Hepatocyte (in vitro differentiated cells): ENCODE results near the gene RASGRP2. TPM values are rescaled to one million over a fixed set of nuclear protein-coding genes. Genes with fewer than 3 reads are reported as not detected.

Experiments used
- DNase-seq: peaks from one replicate; pipeline ENCODE4 v3.0.0-alpha.2; 2016; ENCODE audit warnings: low spot score
- H2AFZ ChIP-seq: fragments of 200-600 bp; sonication (generic); 2 replicates; pipeline ENCODE4 v1.6.0; 2016; ENCODE audit warnings: antibody characterized with exemption, mild to moderate bottlenecking
- H3K27ac ChIP-seq: fragments of 200-600 bp; sonication (generic); 2 replicates; pipeline ENCODE4 v1.5.1; 2016; ENCODE audit warnings: mild to moderate bottlenecking
- H3K27me3 ChIP-seq: fragments of 200-600 bp; sonication (generic); 2 replicates; pipeline ENCODE4 v1.6.1; 2016
- H3K36me3 ChIP-seq: fragments of 200-600 bp; sonication (generic); replicated peaks from 2 replicates; pipeline ENCODE4 v1.5.1; 2016; ENCODE audit warnings: low read depth; ENCODE audit not compliant: insufficient read depth
- H3K4me1 ChIP-seq: fragments of 200-600 bp; sonication (generic); 2 replicates; pipeline ENCODE4 v1.5.1; 2016; ENCODE audit warnings: mild to moderate bottlenecking, moderate library complexity; ENCODE audit not compliant: insufficient read depth
- H3K4me2 ChIP-seq: fragments of 200-600 bp; sonication (generic); 2 replicates; pipeline ENCODE4 v1.6.0; 2016
- H3K4me3 ChIP-seq: fragments of 200-600 bp; sonication (generic); 2 replicates; pipeline ENCODE4 v1.5.1; 2016; ENCODE audit warnings: mild to moderate bottlenecking
- H3K79me2 ChIP-seq: fragments of 200-600 bp; sonication (generic); 2 replicates; pipeline ENCODE4 v1.6.0; 2017; ENCODE audit warnings: mild to moderate bottlenecking
- H3K9me2 ChIP-seq: fragments of 200-600 bp; sonication (generic); replicated peaks from 2 replicates; pipeline ENCODE4 v1.6.0; 2017; ENCODE audit warnings: mild to moderate bottlenecking; ENCODE audit not compliant: insufficient read depth
- H3K9me3 ChIP-seq: fragments of 200-600 bp; sonication (generic); 2 replicates; pipeline ENCODE4 v1.5.1; 2016; ENCODE audit warnings: low read depth, mild to moderate bottlenecking
- H4K20me1 ChIP-seq: fragments of 200-600 bp; sonication (generic); 2 replicates; pipeline ENCODE4 v1.6.0; 2016; ENCODE audit warnings: mild to moderate bottlenecking; ENCODE audit not compliant: insufficient read depth, poor library complexity, severe bottlenecking
- CTCF ChIP-seq: fragments of 200-600 bp; sonication (generic); IDR thresholded peaks from 2 replicates; pipeline ENCODE4 v1.5.1; 2016; ENCODE audit warnings: antibody characterized with exemption, mild to moderate bottlenecking; ENCODE audit not compliant: poor library complexity
- EZH2 ChIP-seq: fragments of 200-600 bp; sonication (generic); IDR thresholded peaks from 2 replicates; pipeline ENCODE4 v1.6.1; 2016; ENCODE audit warnings: antibody characterized with exemption, mild to moderate bottlenecking, borderline replicate concordance
- EZH2phosphoT487 ChIP-seq: fragments of 200-600 bp; sonication (generic); IDR thresholded peaks from one replicate; pipeline ENCODE4 v1.6.1; 2018; ENCODE audit warnings: antibody characterized with exemption, mild to moderate bottlenecking, low read depth, moderate library complexity; ENCODE audit not compliant: unreplicated experiment, severe bottlenecking
- WGBS: methylation state at CpG from one replicate; pipeline ENCODE4 v1.1.6; 2016; ENCODE audit warnings: low lambda C conversion rate; ENCODE audit errors: missing lambda C conversion rate; 5-methylcytosine and 5-hydroxymethylcytosine counted together
- polyA plus RNA-seq: library from polyadenylated mRNA; unstranded; fragments of >200 nt; fragmentation: Nextera tagmentation; extraction: Ambion mirVana; gene quantifications from 2 replicates; pipeline ENCODE4 v1.2.1, GENCODE V29; 2016
- total RNA-seq: library from RNA; depleted of rRNA; stranded (reverse); fragments of >200 nt; gene quantifications from 2 replicates; pipeline ENCODE4 v1.2.3, GENCODE V29; 2014

RASGRP2 gene
- total and polyA plus RNA-seq, 2 experiments from 2014 or later = 0.10 to 3.2 TPM

GRCh38 chr11:64790205-64791095 lies 46.5 kb upstream of the RASGRP2 start:
- 92% methylated on average over 24 of the region's 25 CpGs for WGBS

GRCh38 chr11:64789331-64790204 lies 45.6 kb upstream of the RASGRP2 start:
- no peaks in the 10 kb centered on the region for H3K79me2 ChIP-seq
- no peaks in the 10 kb centered on the region for H3K27me3 ChIP-seq
- no peaks in the 10 kb centered on the region for H4K20me1 ChIP-seq
- H3K4me3 ChIP-seq = no peak overlapping the region
- H2AFZ ChIP-seq = no peak overlapping the region
- no peak overlapping the region for H3K4me2 ChIP-seq
- no peak overlapping the region for H3K27ac ChIP-seq
- no peak for DNase-seq
- WGBS = 91% methylated on average over 15 of the region's 15 CpGs
- no peak for TF ChIP-seq EZH2phosphoT487
- no peak for TF ChIP-seq EZH2
- no peak for TF ChIP-seq CTCF
- no peaks in the 10 kb centered on the region for H3K9me3 ChIP-seq
- no peaks in the 10 kb centered on the region for H3K9me2 ChIP-seq
- H3K36me3 ChIP-seq = no peaks in the 10 kb centered on the region
- no peaks in the 10 kb centered on the region for H3K4me1 ChIP-seq

More at GRCh38 chr11:64790205-64791095, 46.5 kb upstream of the RASGRP2 start:
- no peak overlapping the region for H3K4me2 ChIP-seq
- no peak overlapping the region for H2AFZ ChIP-seq
- no peak overlapping the region for H3K4me3 ChIP-seq
- no peaks in the 10 kb centered on the region for H4K20me1 ChIP-seq
- no peaks in the 10 kb centered on the region for H3K4me1 ChIP-seq
- H3K27ac ChIP-seq = no peak overlapping the region
- no peaks in the 10 kb centered on the region for H3K27me3 ChIP-seq
- no peak for DNase-seq
- no peaks in the 10 kb centered on the region for H3K36me3 ChIP-seq
- H3K9me3 ChIP-seq = no peaks in the 10 kb centered on the region
- TF ChIP-seq CTCF = no peak
- TF ChIP-seq EZH2 = no peak
- no peak for TF ChIP-seq EZH2phosphoT487
- no peaks in the 10 kb centered on the region for H3K79me2 ChIP-seq
- H3K9me2 ChIP-seq = no peaks in the 10 kb centered on the region

- H3K79me2 ChIP-seq = no peaks in the 10 kb centered on the region
- H3K9me3 ChIP-seq = no peaks in the 10 kb centered on the region
- H3K4me3 ChIP-seq = no peak overlapping the region
- no peak overlapping the region for H3K27ac ChIP-seq
- DNase-seq = no peak
- no peaks in the 10 kb centered on the region for H4K20me1 ChIP-seq
- H3K4me1 ChIP-seq = no peaks in the 10 kb centered on the region
- no peak overlapping the region for H2AFZ ChIP-seq
- H3K36me3 ChIP-seq = no peaks in the 10 kb centered on the region
- no peak overlapping the region for H3K4me2 ChIP-seq
- no peaks in the 10 kb centered on the region for H3K27me3 ChIP-seq
- 92% methylated on average over 9 of the region's 9 CpGs for WGBS
- no peak for TF ChIP-seq EZH2
- TF ChIP-seq CTCF = no peak
- no peaks in the 10 kb centered on the region for H3K9me2 ChIP-seq
Measured at GRCh38 chr11:64788321-64789215, 44.6 kb upstream of the RASGRP2 start.
